Astrocyte (in vitro differentiated cells and primary cell): ENCODE results near the gene SUGCT.

Experiments
- EZH2 ChIP-seq: IDR thresholded peaks from 2 replicates; pipeline ENCODE4 v1.6.1; 2012; ENCODE audit warnings: mild to moderate bottlenecking, low read length, inconsistent platforms; ENCODE audit not compliant: insufficient read depth
- TF ChIP-seq, protein P1 (sequence below): IDR thresholded peaks from 2 replicates; pipeline ENCODE4 v1.5.1; 2011; ENCODE audit warnings: low read depth, mild to moderate bottlenecking, inconsistent platforms, low read length, moderate library complexity; ENCODE audit not compliant: insufficient read depth

DNA sequence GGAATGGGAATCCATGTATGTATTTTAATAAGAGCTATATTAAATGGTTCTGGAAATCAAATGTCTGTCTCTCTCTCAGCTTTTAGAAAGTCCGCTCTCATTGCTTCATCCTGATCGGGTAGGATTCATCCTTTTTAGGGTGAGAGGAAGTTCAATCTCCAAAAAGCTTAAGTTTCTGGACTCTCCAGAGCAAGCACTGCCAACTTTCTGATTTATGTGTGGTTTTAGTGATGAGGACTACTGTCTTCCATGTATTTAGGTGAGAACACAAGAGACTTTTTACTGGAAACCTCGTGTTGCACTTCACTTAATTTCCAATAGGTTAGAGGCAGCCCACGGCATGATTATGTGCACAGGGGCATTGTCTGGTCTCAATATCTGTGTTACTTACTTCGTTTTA is 267.9 kb downstream of the SUGCT start:
- TF ChIP-seq, protein P1, sequence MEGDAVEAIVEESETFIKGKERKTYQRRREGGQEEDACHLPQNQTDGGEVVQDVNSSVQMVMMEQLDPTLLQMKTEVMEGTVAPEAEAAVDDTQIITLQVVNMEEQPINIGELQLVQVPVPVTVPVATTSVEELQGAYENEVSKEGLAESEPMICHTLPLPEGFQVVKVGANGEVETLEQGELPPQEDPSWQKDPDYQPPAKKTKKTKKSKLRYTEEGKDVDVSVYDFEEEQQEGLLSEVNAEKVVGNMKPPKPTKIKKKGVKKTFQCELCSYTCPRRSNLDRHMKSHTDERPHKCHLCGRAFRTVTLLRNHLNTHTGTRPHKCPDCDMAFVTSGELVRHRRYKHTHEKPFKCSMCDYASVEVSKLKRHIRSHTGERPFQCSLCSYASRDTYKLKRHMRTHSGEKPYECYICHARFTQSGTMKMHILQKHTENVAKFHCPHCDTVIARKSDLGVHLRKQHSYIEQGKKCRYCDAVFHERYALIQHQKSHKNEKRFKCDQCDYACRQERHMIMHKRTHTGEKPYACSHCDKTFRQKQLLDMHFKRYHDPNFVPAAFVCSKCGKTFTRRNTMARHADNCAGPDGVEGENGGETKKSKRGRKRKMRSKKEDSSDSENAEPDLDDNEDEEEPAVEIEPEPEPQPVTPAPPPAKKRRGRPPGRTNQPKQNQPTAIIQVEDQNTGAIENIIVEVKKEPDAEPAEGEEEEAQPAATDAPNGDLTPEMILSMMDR = no peak
- no peak for TF ChIP-seq EZH2
